Caco-2 (cell line): ENCODE results near the gene SRL. TPM values are rescaled to one million over a fixed set of nuclear protein-coding genes. Genes with fewer than 3 reads are reported as not detected.

Source experiments
- BruUV-seq: library from RNA; stranded (reverse); fragments of 400-500 nt; replicated peaks from 2 replicates; lab custom pipeline; 2021; lab: Mats Ljungman, UMichigan
- CTCF ChIA-PET: fragments of 300-600 bp; sonication (Branson Sonifier 250); formaldehyde crosslinking; loops from one replicate; lab custom pipeline; 2022; ENCODE audit warnings: antibody characterized with exemption; lab: Charles Lee
- POLR2A ChIA-PET: fragments of 300-600 bp; sonication (Branson Sonifier 250); formaldehyde crosslinking; loops from one replicate; lab custom pipeline; 2022; ENCODE audit warnings: antibody characterized with exemption; lab: Charles Lee
- DNase-seq, 2 experiments: peaks; one replicate each; pipeline versions ENCODE4 v3.0.0 to v3.0.0-alpha.2; 2020 to 2022
- H3K27me3 ChIP-seq: replicated peaks from 2 replicates; pipeline ENCODE4 v1.6.0; 2011; ENCODE audit warnings: low read length; ENCODE audit not compliant: control insufficient read depth, insufficient read depth
- H3K36me3 ChIP-seq: 2 replicates; pipeline ENCODE4 v1.5.1; 2011; ENCODE audit warnings: low read length; ENCODE audit not compliant: control insufficient read depth, insufficient read depth
- H3K4me1 ChIP-seq: fragments of 250-450 bp; sonication (Bioruptor Pico); 2 replicates; pipeline ENCODE4 v1.5.1; 2020; ENCODE audit warnings: mild to moderate bottlenecking
- H3K4me3 ChIP-seq: 2 replicates; pipeline ENCODE4 v1.5.1; 2011; ENCODE audit warnings: low read depth, mild to moderate bottlenecking, control low read depth, low read length
- H3K9me3 ChIP-seq: fragments of 250-450 bp; sonication (Bioruptor Pico); 2 replicates; pipeline ENCODE4 v1.5.1; 2020; ENCODE audit warnings: mild to moderate bottlenecking, moderate library complexity
- H3K27ac Mint-ChIP-seq: one replicate; pipeline ENCODE4 v1.8.0; 2022; ENCODE audit warnings: mixed read lengths; ENCODE audit not compliant: unreplicated experiment
- H3K27me3 Mint-ChIP-seq: one replicate; pipeline ENCODE4 v1.8.0; 2022; ENCODE audit warnings: mixed read lengths; ENCODE audit not compliant: insufficient read depth, unreplicated experiment
- H3K36me3 Mint-ChIP-seq: one replicate; pipeline ENCODE4 v1.8.0; 2022; ENCODE audit warnings: mild to moderate bottlenecking, mixed read lengths; ENCODE audit not compliant: insufficient read depth, unreplicated experiment
- H3K4me1 Mint-ChIP-seq: one replicate; pipeline ENCODE4 v1.8.0; 2022; ENCODE audit warnings: low read depth, mixed read lengths; ENCODE audit not compliant: unreplicated experiment
- H3K4me3 Mint-ChIP-seq: one replicate; pipeline ENCODE4 v1.8.0; 2022; ENCODE audit warnings: mild to moderate bottlenecking, moderate library complexity, mixed read lengths; ENCODE audit not compliant: unreplicated experiment
- H3K9me3 Mint-ChIP-seq: one replicate; pipeline ENCODE4 v1.8.0; 2022; ENCODE audit warnings: mixed read lengths; ENCODE audit not compliant: unreplicated experiment
- CTCF ChIP-seq, 2 experiments: fragments of 200-600 bp in 1 of 2; IDR thresholded peaks; 1 replicate in 1 of 2; 2 replicates in 1 of 2; pipeline versions ENCODE4 v1.5.1 to v1.8.0; 2011 to 2022; ENCODE audit warnings: antibody characterized with exemption in 1 of 2, control low read depth in 1 of 2, inconsistent platforms in 1 of 2, low read depth in 1 of 2, low read length in 1 of 2, mild to moderate bottlenecking in 1 of 2, moderate library complexity in 1 of 2; ENCODE audit not compliant: insufficient read depth in 1 of 2, severe bottlenecking in 1 of 2, unreplicated experiment in 1 of 2
- intact Hi-C: fragments of 100-400 bp; cut with micrococcal nuclease; formaldehyde crosslinking; loops from one replicate; pipeline ENCODE4 v1.10.0; 2022; ENCODE audit not compliant: unreplicated experiment
- total RNA-seq: library from RNA; stranded (reverse); gene quantifications from 2 replicates; pipeline ENCODE4 v1.2.3, GENCODE V29; 2022

SRL gene
- total RNA-seq, 1 experiment from 2014 or later, result not detected

GRCh38 chr16:4200000-4200780 lies 41.7 kb downstream of the SRL start:
- no peaks in the 10 kb centered on the region for H3K36me3 ChIP-seq
- BruUV-seq, result no TSS peak
- Mint-ChIP-seq H3K9me3 (no peaks in the 10 kb centered on the region), H3K36me3 (no peaks in the 10 kb centered on the region), H3K27ac (peak overlapping the region; percentile 25), H3K27me3 (no peaks in the 10 kb centered on the region), H3K4me3 (no peak overlapping the region), H3K4me1 (no peaks in the 10 kb centered on the region)
- intact Hi-C loops, result loop anchor here (1.0 kb wide), 2 partner anchors 54 to 130 kb away; no protein-coding TSS in a partner anchor
- H3K9me3 ChIP-seq, result no peaks in the 10 kb centered on the region
- CTCF ChIA-PET, result interaction anchor here (0.5 to 5.4 kb wide), 17 partner anchors 10 to 450 kb away, joined by 3 to 103 read pairs (median 4); no protein-coding TSS in a partner anchor
- DNase-seq, result peak; percentile 73 to 78
- no peaks in the 10 kb centered on the region for H3K27me3 ChIP-seq
- TF ChIP-seq CTCF (IDR thresholded peaks at IDR 0.05; ENCODE audit: insufficient read depth in 1 of 2, low read depth in 1 of 2, low read length in 1 of 2, severe bottlenecking in 1 of 2, unreplicated experiment in 1 of 2), result peak; percentile 64 to 88
- POLR2A ChIA-PET, result interaction anchor here (1.8 kb wide), 1 partner anchor 53 kb away, joined by 14 read pairs; no protein-coding TSS in a partner anchor
- no peak overlapping the region for H3K4me3 ChIP-seq
- H3K4me1 ChIP-seq, result no peaks in the 10 kb centered on the region

- Histone ChIP-seq H3K9me3 (no peaks in the 10 kb centered on the region), H3K4me1 (no peaks in the 10 kb centered on the region), H3K36me3 (no peaks in the 10 kb centered on the region), H3K27me3 (no peaks in the 10 kb centered on the region), H3K4me3 (no peak overlapping the region)
- BruUV-seq, result no TSS peak
- ChIA-PET POLR2A (no interaction called here), CTCF (interaction anchor here (2.3 kb wide), 1 partner anchor 55 kb away, joined by 8 read pairs; no protein-coding TSS in a partner anchor)
- intact Hi-C loops, result no loop called here
- no peaks in the 10 kb centered on the region for H3K9me3 Mint-ChIP-seq
- no peak overlapping the region for H3K27ac Mint-ChIP-seq
- no peak for TF ChIP-seq CTCF (IDR thresholded peaks at IDR 0.05; ENCODE audit: insufficient read depth in 1 of 2, low read depth in 1 of 2, low read length in 1 of 2, severe bottlenecking in 1 of 2, unreplicated experiment in 1 of 2)
- no peaks in the 10 kb centered on the region for H3K4me1 Mint-ChIP-seq
- DNase-seq, result no peak
- H3K36me3 Mint-ChIP-seq, result no peaks in the 10 kb centered on the region
- H3K4me3 Mint-ChIP-seq, result no peak overlapping the region
- H3K27me3 Mint-ChIP-seq, result no peaks in the 10 kb centered on the region
Measured at GRCh38 chr16:4198816-4199215, 43.1 kb downstream of the SRL start.

GRCh38 chr16:4194661-4195060 lies 47.2 kb downstream of the SRL start:
- H3K27ac Mint-ChIP-seq, result no peak overlapping the region
- no TSS peak for BruUV-seq
- H3K9me3 Mint-ChIP-seq, result no peaks in the 10 kb centered on the region
- no peaks in the 10 kb centered on the region for H3K9me3 ChIP-seq
- no peaks in the 10 kb centered on the region for H3K4me1 ChIP-seq
- H3K36me3 ChIP-seq, result no peaks in the 10 kb centered on the region
- intact Hi-C loops, result no loop called here
- no peaks in the 10 kb centered on the region for H3K36me3 Mint-ChIP-seq
- no peaks in the 10 kb centered on the region for H3K4me1 Mint-ChIP-seq
- no peak overlapping the region for H3K4me3 ChIP-seq
- H3K4me3 Mint-ChIP-seq, result no peak overlapping the region
- H3K27me3 ChIP-seq, result no peaks in the 10 kb centered on the region
- TF ChIP-seq CTCF (IDR thresholded peaks at IDR 0.05; ENCODE audit: insufficient read depth in 1 of 2, low read depth in 1 of 2, low read length in 1 of 2, severe bottlenecking in 1 of 2, unreplicated experiment in 1 of 2), result no peak
- H3K27me3 Mint-ChIP-seq, result no peaks in the 10 kb centered on the region
- DNase-seq, result no peak
- CTCF ChIA-PET, result no interaction called here
- POLR2A ChIA-PET, result no interaction called here
